ENCODE results near the gene NAALADL2.

DNA sequence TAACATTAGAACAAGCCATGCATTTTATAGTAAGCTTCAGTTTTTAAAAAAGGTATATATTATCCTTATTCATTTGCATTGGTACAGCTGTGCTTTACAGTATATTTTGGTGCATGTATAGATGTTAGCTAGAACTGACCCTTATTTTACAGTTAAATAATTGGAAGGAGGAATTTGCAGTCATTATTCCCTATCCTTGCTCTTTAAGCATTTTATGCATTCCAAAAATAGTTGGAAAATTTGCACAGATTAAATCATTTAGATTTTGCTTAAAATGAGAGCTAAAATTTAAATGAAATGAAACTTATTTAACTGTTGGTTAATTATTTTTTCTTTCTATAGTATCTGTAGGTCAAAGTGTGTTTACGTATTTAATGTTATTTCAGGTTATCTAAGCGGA is 667.1 kb downstream of the NAALADL2 start:
- TF ChIP-seq, protein P1, sequence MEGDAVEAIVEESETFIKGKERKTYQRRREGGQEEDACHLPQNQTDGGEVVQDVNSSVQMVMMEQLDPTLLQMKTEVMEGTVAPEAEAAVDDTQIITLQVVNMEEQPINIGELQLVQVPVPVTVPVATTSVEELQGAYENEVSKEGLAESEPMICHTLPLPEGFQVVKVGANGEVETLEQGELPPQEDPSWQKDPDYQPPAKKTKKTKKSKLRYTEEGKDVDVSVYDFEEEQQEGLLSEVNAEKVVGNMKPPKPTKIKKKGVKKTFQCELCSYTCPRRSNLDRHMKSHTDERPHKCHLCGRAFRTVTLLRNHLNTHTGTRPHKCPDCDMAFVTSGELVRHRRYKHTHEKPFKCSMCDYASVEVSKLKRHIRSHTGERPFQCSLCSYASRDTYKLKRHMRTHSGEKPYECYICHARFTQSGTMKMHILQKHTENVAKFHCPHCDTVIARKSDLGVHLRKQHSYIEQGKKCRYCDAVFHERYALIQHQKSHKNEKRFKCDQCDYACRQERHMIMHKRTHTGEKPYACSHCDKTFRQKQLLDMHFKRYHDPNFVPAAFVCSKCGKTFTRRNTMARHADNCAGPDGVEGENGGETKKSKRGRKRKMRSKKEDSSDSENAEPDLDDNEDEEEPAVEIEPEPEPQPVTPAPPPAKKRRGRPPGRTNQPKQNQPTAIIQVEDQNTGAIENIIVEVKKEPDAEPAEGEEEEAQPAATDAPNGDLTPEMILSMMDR (conservative IDR thresholded peaks at IDR 0.05), result no peak
- no peak for TF ChIP-seq EZH2 (IDR thresholded peaks at IDR 0.05; ENCODE audit: low read depth)
